PC-3 (cell line): ENCODE results near the gene CTDSP1. TPM values are rescaled to one million over a fixed set of nuclear protein-coding genes. Genes with fewer than 3 reads are reported as not detected.

Experiments used
- ATAC-seq: fragments of 200-7000 bp; cut with Tn5 transposase; 2 replicates; pipeline ENCODE4 v1.9.1; 2020; ENCODE audit warnings: mild to moderate bottlenecking, moderate library complexity
- BruUV-seq: library from RNA; stranded (reverse); fragments of 400-500 nt; replicated peaks from 2 replicates; lab custom pipeline; 2021; lab: Mats Ljungman, UMichigan
- CTCF ChIA-PET: fragments of 300-600 bp; sonication (Branson Sonifier 250); formaldehyde crosslinking; loops from one replicate; lab custom pipeline; 2022; ENCODE audit warnings: antibody characterized with exemption; lab: Charles Lee
- POLR2A ChIA-PET: fragments of 300-600 bp; sonication (Branson Sonifier 250); formaldehyde crosslinking; loops from one replicate; lab custom pipeline; 2022; ENCODE audit warnings: antibody characterized with exemption; ENCODE audit not compliant: unreplicated experiment; lab: Charles Lee
- DNase-seq: peaks from one replicate; pipeline ENCODE4 v3.0.0-alpha.2; 2015
- H2AFZ ChIP-seq: fragments of 300-600 bp; sonication (generic); 2 replicates; pipeline ENCODE4 v1.6.0; 2016; ENCODE audit warnings: antibody characterized with exemption, low read length
- H3F3A ChIP-seq: fragments of 300-600 bp; sonication (generic); one replicate; pipeline ENCODE4 v1.6.0; 2017; ENCODE audit warnings: antibody characterized with exemption, low read length, control low read depth, mild to moderate bottlenecking; ENCODE audit not compliant: unreplicated experiment
- H3K27ac ChIP-seq: fragments of 300-600 bp; sonication (generic); 2 replicates; pipeline ENCODE4 v1.5.1; 2016; ENCODE audit warnings: mild to moderate bottlenecking, low read length
- H3K27me3 ChIP-seq: fragments of 300-600 bp; sonication (generic); 2 replicates; pipeline ENCODE4 v1.6.1; 2016; ENCODE audit warnings: low read length, mixed read lengths
- H3K36me3 ChIP-seq: fragments of 300-600 bp; sonication (generic); 2 replicates; pipeline ENCODE4 v1.6.1; 2016; ENCODE audit warnings: low read depth, mixed run types, low read length, mixed read lengths
- H3K4me1 ChIP-seq: fragments of 300-600 bp; sonication (generic); 2 replicates; pipeline ENCODE4 v1.5.1; 2016; ENCODE audit warnings: low read length; ENCODE audit not compliant: insufficient read depth
- H3K4me2 ChIP-seq: fragments of 300-600 bp; sonication (generic); 2 replicates; pipeline ENCODE4 v1.6.0; 2016; ENCODE audit warnings: low read length
- H3K4me3 ChIP-seq: fragments of 300-600 bp; sonication (generic); 2 replicates; pipeline ENCODE4 v1.5.1; 2016; ENCODE audit warnings: mild to moderate bottlenecking, low read length, mixed read lengths
- H3K79me2 ChIP-seq: fragments of 300-600 bp; sonication (generic); 2 replicates; pipeline ENCODE4 v1.6.1; 2017; ENCODE audit warnings: low read length, mixed read lengths
- H3K9ac ChIP-seq: fragments of 300-600 bp; sonication (generic); 2 replicates; pipeline ENCODE4 v1.6.0; 2016; ENCODE audit warnings: mild to moderate bottlenecking, low read length
- H3K9me2 ChIP-seq: fragments of 300-600 bp; sonication (generic); replicated peaks from 2 replicates; pipeline ENCODE4 v1.6.1; 2016; ENCODE audit warnings: mixed run types, low read length, mixed read lengths
- H3K9me3 ChIP-seq: fragments of 300-600 bp; sonication (generic); 2 replicates; pipeline ENCODE4 v1.6.1; 2016; ENCODE audit warnings: low read length, mixed read lengths
- H4K20me1 ChIP-seq: fragments of 300-600 bp; sonication (generic); 2 replicates; pipeline ENCODE4 v1.6.1; 2016; ENCODE audit warnings: low read length, mixed read lengths
- EZH2 ChIP-seq: fragments of 300-600 bp; sonication (generic); IDR thresholded peaks from one replicate; pipeline ENCODE4 v1.6.1; 2017; ENCODE audit warnings: antibody characterized with exemption, mild to moderate bottlenecking, low read length; ENCODE audit not compliant: unreplicated experiment
- EZH2phosphoT487 ChIP-seq: fragments of 300-600 bp; sonication (generic); IDR thresholded peaks from 2 replicates; pipeline ENCODE4 v1.6.1; 2018; ENCODE audit warnings: mild to moderate bottlenecking, antibody characterized with exemption, low read length, borderline replicate concordance
- intact Hi-C: fragments of 100-400 bp; cut with micrococcal nuclease; formaldehyde crosslinking; loops from 2 replicates; pipeline ENCODE4 v1.9.0; 2023
- total RNA-seq: library from RNA; depleted of rRNA; stranded (reverse); fragments of >200 nt; gene quantifications from 2 replicates; pipeline ENCODE4 v1.2.3, GENCODE V29; 2014
- TF ChIP-seq, protein P1 (sequence below): fragments of 300-600 bp; sonication (generic); conservative IDR thresholded peaks from 2 replicates; pipeline ENCODE4 v1.5.1; 2017; ENCODE audit warnings: antibody characterized with exemption, low read depth, mild to moderate bottlenecking, low read length

CTDSP1 gene
- total RNA-seq, 1 experiment from 2014 or later: 73.2 TPM

- no peaks in the 10 kb centered on the region for H3K36me3 ChIP-seq
- H3K4me3 ChIP-seq: no peak overlapping the region
- BruUV-seq: no TSS peak
- POLR2A ChIA-PET: no interaction called here
- H3K27ac ChIP-seq: no peak overlapping the region
- no peaks in the 10 kb centered on the region for H3K27me3 ChIP-seq
- DNase-seq (no peak), ATAC-seq (no peak)
- no peak overlapping the region for H3K4me2 ChIP-seq
- no peaks in the 10 kb centered on the region for H3K9me2 ChIP-seq
- no peaks in the 10 kb centered on the region for H3K4me1 ChIP-seq
- H3F3A ChIP-seq: no peaks in the 10 kb centered on the region
- intact Hi-C loops: loop anchor here (10.0 kb wide), 1 partner anchor 170 kb away; no protein-coding TSS in a partner anchor
- CTCF ChIA-PET: no interaction called here
- H4K20me1 ChIP-seq: no peaks in the 10 kb centered on the region
- no peaks in the 10 kb centered on the region for H3K79me2 ChIP-seq
- no peak overlapping the region for H2AFZ ChIP-seq
- TF ChIP-seq EZH2 (no peak), EZH2phosphoT487 (no peak)
- TF ChIP-seq, protein P1, sequence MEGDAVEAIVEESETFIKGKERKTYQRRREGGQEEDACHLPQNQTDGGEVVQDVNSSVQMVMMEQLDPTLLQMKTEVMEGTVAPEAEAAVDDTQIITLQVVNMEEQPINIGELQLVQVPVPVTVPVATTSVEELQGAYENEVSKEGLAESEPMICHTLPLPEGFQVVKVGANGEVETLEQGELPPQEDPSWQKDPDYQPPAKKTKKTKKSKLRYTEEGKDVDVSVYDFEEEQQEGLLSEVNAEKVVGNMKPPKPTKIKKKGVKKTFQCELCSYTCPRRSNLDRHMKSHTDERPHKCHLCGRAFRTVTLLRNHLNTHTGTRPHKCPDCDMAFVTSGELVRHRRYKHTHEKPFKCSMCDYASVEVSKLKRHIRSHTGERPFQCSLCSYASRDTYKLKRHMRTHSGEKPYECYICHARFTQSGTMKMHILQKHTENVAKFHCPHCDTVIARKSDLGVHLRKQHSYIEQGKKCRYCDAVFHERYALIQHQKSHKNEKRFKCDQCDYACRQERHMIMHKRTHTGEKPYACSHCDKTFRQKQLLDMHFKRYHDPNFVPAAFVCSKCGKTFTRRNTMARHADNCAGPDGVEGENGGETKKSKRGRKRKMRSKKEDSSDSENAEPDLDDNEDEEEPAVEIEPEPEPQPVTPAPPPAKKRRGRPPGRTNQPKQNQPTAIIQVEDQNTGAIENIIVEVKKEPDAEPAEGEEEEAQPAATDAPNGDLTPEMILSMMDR: no peak
- no peaks in the 10 kb centered on the region for H3K9me3 ChIP-seq
- no peak overlapping the region for H3K9ac ChIP-seq
Measured at GRCh38 chr2:218354850-218355443, 44.7 kb upstream of the CTDSP1 start.

DNA sequence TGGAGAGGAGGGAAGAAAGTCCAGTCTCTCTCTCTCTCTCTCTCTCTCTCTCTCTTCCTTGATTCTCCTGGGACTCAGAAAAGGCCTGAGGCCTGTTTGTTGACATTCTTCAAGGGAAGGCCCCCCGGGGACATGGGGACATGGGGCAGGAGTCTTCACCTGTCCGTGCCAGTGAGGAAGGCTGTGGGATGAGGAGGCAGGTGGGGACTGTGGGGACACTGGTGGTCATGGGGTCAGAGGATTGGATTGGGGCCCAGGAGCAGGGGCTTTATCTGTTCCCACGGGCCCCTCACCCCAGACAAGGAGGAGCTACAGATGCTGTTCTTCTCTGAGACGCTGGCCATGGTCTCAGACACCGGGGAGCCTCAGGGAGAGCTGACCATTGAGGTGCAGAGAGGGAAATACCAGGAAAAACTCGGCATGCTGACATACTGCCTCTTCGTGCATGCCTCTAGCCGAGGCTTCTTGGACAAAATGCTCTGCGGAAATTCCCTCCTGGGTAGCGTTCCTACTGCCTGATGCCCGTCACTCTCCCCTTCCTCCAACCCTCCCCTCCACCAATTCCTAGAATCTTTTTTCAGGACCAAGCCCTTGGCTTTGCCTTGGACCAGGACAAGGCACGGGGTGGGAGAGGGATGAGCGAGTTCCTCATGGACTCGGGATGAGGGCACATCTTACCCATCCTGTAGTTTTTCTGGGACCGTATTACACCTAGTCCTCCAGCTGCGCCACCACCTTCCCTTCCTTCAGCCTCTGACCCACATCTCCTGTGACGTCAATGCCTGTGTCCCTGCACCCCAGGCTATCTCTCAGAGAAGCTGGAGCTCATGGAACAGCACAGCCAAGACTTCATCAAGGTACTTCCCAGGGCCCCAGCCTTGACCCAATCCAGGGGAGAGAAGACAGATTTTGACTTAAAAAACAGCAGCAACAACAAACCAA lies 42.2 kb upstream of the CTDSP1 start:
- CTCF ChIA-PET: interaction anchor here (0.5 to 1.7 kb wide), 3 partner anchors 34 to 148 kb away, joined by 3 to 13 read pairs (median 6); no protein-coding TSS in a partner anchor
- no TSS peak for BruUV-seq
- Histone ChIP-seq H3K27ac (no peak overlapping the region), H3K4me2 (no peak overlapping the region), H2AFZ (no peak overlapping the region), H3F3A (no peaks in the 10 kb centered on the region), H3K4me3 (no peak overlapping the region), H4K20me1 (no peaks in the 10 kb centered on the region), H3K79me2 (no peaks in the 10 kb centered on the region), H3K36me3 (no peaks in the 10 kb centered on the region), H3K9ac (no peak overlapping the region), H3K9me3 (no peaks in the 10 kb centered on the region), H3K9me2 (no peaks in the 10 kb centered on the region), H3K27me3 (no peaks in the 10 kb centered on the region), H3K4me1 (no peaks in the 10 kb centered on the region)
- POLR2A ChIA-PET: interaction anchor here (0.6 kb wide), 1 partner anchor 201 kb away, joined by 5 read pairs; no protein-coding TSS in a partner anchor
- ATAC-seq: no peak
- TF ChIP-seq EZH2phosphoT487 (no peak), EZH2 (no peak)
- TF ChIP-seq, protein P1: no peak
- intact Hi-C loops: loop anchor here (10.0 kb wide), 1 partner anchor 173 kb away; no protein-coding TSS in a partner anchor
- no peak for DNase-seq
